ENCODE results near the gene GRAMD1A. TPM values are rescaled to one million over a fixed set of nuclear protein-coding genes. Genes with fewer than 3 reads are reported as not detected.

The GRAMD1A gene
- total RNA-seq, 1 donor from 2014 or later = 90.7 TPM

GRCh38 chr19:35069696-35070095 is 69.6 kb downstream of the GRAMD1A start:
- H3K9me3 ChIP-seq = peaks cover 3% of the 10 kb centered on the region
- H3K27me3 ChIP-seq (ENCODE audit: low read depth) = no peaks in the 10 kb centered on the region
- TF ChIP-seq CTCF (IDR thresholded peaks at IDR 0.05) = no peak
- intact Hi-C loops (cut with DNase I) = no loop called here
- no peak overlapping the region for H3K27ac ChIP-seq
- ATAC-seq (no peak), DNase-seq (no peak)
- H3K36me3 ChIP-seq = no peaks in the 10 kb centered on the region
- peaks cover 6% of the 10 kb centered on the region for H3K4me1 ChIP-seq
- no peak overlapping the region for H3K4me3 ChIP-seq

GRCh38 chr19:35070471-35070870 is 70.3 kb downstream of the GRAMD1A start:
- Histone ChIP-seq H3K4me3 (no peak overlapping the region), H3K27me3 (ENCODE audit: low read depth) (no peaks in the 10 kb centered on the region), H3K9me3 (peaks cover 3% of the 10 kb centered on the region), H3K36me3 (no peaks in the 10 kb centered on the region), H3K4me1 (peaks cover 6% of the 10 kb centered on the region), H3K27ac (no peak overlapping the region)
- DNase-seq (no peak), ATAC-seq (no peak)
- intact Hi-C loops (cut with DNase I) = no loop called here
- no peak for TF ChIP-seq CTCF (IDR thresholded peaks at IDR 0.05)

- no peak for ATAC-seq
- no peaks in the 10 kb centered on the region for H3K27me3 ChIP-seq (ENCODE audit: low read depth)
- H3K9me3 ChIP-seq = peaks cover 3% of the 10 kb centered on the region
- H3K4me3 ChIP-seq = no peak overlapping the region
- no peak overlapping the region for H3K27ac ChIP-seq
- no peaks in the 10 kb centered on the region for H3K4me1 ChIP-seq
- DNase-seq = peak; percentile 25
- no peaks in the 10 kb centered on the region for H3K36me3 ChIP-seq
- intact Hi-C loops (cut with DNase I) = no loop called here
- TF ChIP-seq CTCF (IDR thresholded peaks at IDR 0.05) = no peak
Measured at GRCh38 chr19:35073516-35073915, 73.4 kb downstream of the GRAMD1A start.

GRCh38 chr19:35073941-35074340 is 73.8 kb downstream of the GRAMD1A start:
- H3K4me3 ChIP-seq = no peak overlapping the region
- no peaks in the 10 kb centered on the region for H3K27me3 ChIP-seq (ENCODE audit: low read depth)
- DNase-seq (peak; percentile 39), ATAC-seq (no peak)
- no peak for TF ChIP-seq CTCF (IDR thresholded peaks at IDR 0.05)
- no peaks in the 10 kb centered on the region for H3K36me3 ChIP-seq
- H3K4me1 ChIP-seq = no peaks in the 10 kb centered on the region
- H3K27ac ChIP-seq = no peak overlapping the region
- intact Hi-C loops (cut with DNase I) = no loop called here
- H3K9me3 ChIP-seq = peaks cover 3% of the 10 kb centered on the region

GRCh38 chr19:35074426-35075201 is 74.5 kb downstream of the GRAMD1A start:
- H3K36me3 ChIP-seq = no peaks in the 10 kb centered on the region
- no peak overlapping the region for H3K4me3 ChIP-seq
- no peaks in the 10 kb centered on the region for H3K4me1 ChIP-seq
- no peak for TF ChIP-seq CTCF (IDR thresholded peaks at IDR 0.05)
- no peak overlapping the region for H3K27ac ChIP-seq
- H3K27me3 ChIP-seq (ENCODE audit: low read depth) = no peaks in the 10 kb centered on the region
- intact Hi-C loops (cut with DNase I) = no loop called here
- peaks cover 3% of the 10 kb centered on the region for H3K9me3 ChIP-seq
- ATAC-seq (peak in 1 of 2 donors; percentile 29), DNase-seq (peak; percentile 34)
